GM19324 (cell line): Measurements from ENCODE around the gene SLC41A2.
"Not testable (repeated sequence)": the region's sequence is repeated elsewhere in the genome, so short reads cannot be mapped to it uniquely, and the experiment has no call there.

Experiments used
- ATAC-seq: cut with Tn5 transposase; IDR thresholded peaks from one replicate; pipeline ENCODE4 v1.9.1; 2021; ENCODE audit warnings: mild to moderate bottlenecking, moderate library complexity; ENCODE audit not compliant: unreplicated experiment, low FRiP score

The SLC41A2 gene

DNA sequence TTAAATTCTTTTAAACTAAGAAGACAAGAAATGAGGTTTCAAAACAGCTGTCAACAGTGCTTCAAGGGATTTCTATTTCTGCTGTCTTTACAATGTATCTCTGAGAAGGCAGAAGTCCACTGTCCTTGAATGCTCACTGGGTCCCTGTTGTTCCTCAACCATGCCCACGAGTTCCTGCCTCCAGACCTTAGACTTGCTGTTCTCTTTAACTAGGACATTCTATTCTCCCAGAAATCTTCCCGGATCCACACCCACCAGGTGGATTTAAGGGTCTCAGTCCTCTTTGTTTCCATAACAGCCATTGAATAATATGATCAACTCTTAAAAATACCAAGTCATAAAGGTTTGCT, 6.7 kb upstream of the SLC41A2 start:
- no peak for ATAC-seq

- ATAC-seq = no peak
Observed at GRCh38 chr12:104964167-104964855, 6.2 kb upstream of the SLC41A2 start.

- ATAC-seq = no peak
Observed at GRCh38 chr12:104963757-104964156, 5.7 kb upstream of the SLC41A2 start.

DNA sequence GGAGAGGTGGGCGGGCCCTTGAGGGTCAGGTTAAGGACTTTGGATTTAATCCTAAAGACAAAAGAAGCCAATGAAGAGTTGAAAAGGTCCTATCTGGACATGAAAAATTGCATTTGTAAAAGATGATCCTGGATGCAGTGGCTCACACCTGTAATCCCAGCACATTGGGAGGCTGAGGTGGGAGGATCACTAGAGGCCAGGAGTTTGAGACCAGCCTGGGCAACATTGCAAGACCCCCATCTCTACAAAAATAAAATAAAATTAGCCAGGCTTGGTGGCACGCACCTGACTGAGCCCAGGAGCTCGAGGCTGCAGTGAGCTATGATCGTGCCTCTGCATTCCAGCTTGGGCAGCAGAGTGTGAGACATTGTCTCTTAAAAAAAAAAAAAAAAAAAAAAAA, 2.4 kb upstream of the SLC41A2 start:
- ATAC-seq = no peak

GRCh38 chr12:104959335-104959841, 1.3 kb upstream of the SLC41A2 start:
- no peak for ATAC-seq

DNA sequence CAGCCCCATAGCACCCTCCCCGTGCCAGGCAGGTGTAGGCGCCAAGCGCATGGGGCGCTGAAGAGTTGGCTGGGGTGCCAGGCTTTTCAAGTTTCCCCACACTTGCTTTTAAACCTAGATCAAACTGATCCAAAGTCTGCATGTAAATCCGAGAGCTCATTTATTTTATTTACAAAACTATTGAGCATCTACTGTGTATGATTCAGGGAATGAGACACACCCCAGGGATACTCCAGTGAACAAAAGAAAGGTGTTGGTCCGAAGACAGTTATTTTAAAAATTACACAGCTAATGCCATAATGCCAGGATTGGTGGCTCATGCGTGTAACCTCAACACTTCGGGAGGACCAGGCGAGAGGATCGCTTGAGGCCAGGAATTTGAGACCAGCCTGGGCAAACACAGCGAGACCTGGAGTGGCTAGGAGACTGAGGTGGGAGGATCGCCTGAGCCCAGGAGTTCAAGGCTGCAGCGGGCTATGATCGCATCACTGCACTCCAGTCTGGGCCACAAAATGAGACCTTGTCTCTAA, 780 bp upstream of the SLC41A2 start:
- ATAC-seq = no peak

GRCh38 chr12:104957719-104958000, 430 bp downstream of the SLC41A2 start:
- no peak for ATAC-seq

- ATAC-seq = no peak
Observed at GRCh38 chr12:104956870-104957718, 996 bp downstream of the SLC41A2 start.

GRCh38 chr12:104955703-104956102, 2.4 kb downstream of the SLC41A2 start:
- no peak for ATAC-seq

- no peak for ATAC-seq
Observed at GRCh38 chr12:104953323-104953722, 4.8 kb downstream of the SLC41A2 start.

DNA sequence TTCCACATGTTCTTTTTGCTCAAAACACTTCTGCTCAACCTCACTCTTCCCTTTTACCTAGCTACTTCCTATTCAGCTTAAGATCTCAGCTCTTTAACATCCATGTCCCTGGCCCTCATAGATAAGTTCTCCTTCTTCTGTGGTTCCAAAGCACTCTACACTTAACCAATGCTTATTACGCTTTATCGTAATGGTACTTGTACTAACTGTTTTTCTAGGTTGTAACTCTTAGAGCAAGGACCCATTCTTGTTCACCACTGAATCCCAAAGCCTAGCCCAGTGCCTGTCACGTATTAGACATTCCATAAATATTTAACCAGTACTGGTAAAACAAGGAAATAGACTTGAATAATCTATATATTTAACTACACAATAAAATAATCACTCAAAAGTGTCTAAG, 5.3 kb downstream of the SLC41A2 start:
- no peak for ATAC-seq

- ATAC-seq = no peak
Observed at GRCh38 chr12:104951759-104952509, 6.2 kb downstream of the SLC41A2 start.

GRCh38 chr12:104948716-104949115, 9.4 kb downstream of the SLC41A2 start:
- not testable (repeated sequence) for ATAC-seq

DNA sequence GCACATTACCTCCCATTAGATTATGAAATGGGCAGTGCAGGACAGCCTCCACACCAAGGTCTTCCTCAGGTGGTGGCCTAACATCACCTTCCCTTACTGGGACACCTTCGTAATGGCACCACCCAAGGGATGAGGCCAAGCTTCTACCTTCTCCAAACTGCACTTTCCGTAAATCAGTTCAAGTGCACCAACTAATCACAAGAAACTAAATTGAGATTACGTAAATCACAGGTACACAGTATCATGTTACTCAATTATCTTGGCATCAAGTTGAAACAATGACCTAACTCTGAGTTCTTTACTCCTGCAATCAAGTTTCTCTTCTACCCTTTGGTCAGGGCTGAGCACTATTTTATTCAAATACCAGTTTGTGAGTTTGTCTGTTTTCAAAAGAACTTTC, 13.8 kb downstream of the SLC41A2 start:
- ATAC-seq = no peak

GRCh38 chr12:104943401-104943800, 14.7 kb downstream of the SLC41A2 start:
- ATAC-seq = not testable (repeated sequence)

DNA sequence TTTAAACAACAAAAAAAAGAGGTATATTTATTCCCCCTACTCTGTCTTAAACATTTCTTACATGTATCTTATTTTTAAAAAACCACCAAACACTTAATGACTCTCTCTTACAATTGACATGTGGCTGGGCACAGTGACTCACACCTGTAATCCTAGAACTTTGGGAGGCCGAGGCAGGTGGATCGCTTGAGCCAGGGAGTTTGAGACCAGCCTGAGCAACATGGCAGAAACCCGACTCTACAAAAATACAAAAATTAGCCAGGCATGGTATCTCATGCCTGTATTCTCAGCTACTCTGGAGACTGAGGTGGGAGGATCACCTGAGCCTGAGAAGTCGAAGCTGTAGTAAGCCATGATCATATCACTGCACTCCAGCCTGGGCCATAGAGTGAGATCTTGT, 16.0 kb downstream of the SLC41A2 start:
- ATAC-seq = no peak

GRCh38 chr12:104941454-104941853, 16.6 kb downstream of the SLC41A2 start:
- ATAC-seq = no peak

DNA sequence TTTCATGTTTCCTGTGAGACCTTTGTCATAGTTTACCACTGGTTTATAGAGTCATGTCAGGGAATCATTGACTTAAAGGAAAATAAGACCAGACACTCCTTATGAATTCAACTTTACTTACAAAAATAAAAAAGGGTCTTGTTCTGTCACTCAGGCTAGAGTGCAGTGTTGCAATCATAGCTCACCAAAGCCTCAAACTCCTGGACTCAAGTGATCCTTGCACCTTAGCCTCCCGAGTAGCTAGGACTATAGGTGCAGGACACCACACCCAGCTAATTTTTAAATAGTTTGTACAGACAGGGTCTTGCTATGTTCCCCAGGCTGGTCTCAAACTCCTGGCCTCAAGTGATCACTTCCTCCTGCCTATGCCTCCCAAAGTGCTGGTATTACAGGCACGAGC, 19.0 kb downstream of the SLC41A2 start:
- no peak for ATAC-seq

- no peak for ATAC-seq
Observed at GRCh38 chr12:104938371-104938770, 19.7 kb downstream of the SLC41A2 start.

- ATAC-seq = no peak
Observed at GRCh38 chr12:104935886-104936285, 22.2 kb downstream of the SLC41A2 start.

DNA sequence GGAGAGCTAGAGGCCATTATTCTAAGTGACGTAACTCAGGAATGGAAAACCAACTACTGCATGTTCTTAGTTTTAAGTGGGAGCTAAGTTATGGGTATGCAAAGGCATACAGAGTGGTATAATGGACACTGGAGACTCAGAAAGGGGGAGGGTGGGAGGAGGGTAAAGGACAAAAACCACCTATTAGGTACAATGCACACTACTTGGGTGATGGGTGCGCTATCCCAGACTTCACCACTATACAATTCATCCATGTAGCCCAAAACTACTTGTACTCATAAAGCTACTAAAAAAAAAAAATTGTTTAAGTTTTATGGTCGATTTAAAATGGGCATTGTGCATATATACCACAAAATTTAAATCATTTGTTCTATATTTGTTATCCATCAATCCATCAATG, 24.3 kb downstream of the SLC41A2 start:
- no peak for ATAC-seq
